GM21619 (cell line): ENCODE data around the gene IQGAP2.
"Not testable (repeated sequence)": the region's sequence is repeated elsewhere in the genome, so short reads cannot be mapped to it uniquely, and the experiment has no call there.

Experiments
- ATAC-seq: cut with Tn5 transposase; IDR thresholded peaks from one replicate; pipeline ENCODE4 v1.9.1; 2021; ENCODE audit not compliant: unreplicated experiment

IQGAP2 gene

GRCh38 chr5:76736679-76737556, 333.8 kb downstream of the IQGAP2 start:
- ATAC-seq, result no peak

DNA sequence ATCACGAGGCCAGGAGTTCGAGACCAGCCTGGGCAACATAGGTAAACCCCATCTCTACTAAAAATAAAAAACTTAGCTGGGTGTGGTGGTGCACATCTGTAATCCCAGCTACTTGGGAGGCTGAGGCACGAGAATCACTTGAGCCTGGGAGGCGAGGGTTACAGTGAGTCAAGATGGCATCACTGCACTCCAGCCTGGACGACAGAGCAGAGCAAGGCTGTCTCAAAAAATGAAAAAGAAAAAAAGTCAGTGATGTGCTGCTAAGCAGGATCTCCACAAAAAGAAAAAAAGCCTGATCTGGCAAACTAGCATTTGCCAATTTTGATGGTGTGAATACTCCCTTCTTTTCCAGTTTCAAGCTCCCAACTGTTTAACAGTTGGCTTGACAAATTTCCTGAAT, 334.8 kb downstream of the IQGAP2 start:
- no peak for ATAC-seq

DNA sequence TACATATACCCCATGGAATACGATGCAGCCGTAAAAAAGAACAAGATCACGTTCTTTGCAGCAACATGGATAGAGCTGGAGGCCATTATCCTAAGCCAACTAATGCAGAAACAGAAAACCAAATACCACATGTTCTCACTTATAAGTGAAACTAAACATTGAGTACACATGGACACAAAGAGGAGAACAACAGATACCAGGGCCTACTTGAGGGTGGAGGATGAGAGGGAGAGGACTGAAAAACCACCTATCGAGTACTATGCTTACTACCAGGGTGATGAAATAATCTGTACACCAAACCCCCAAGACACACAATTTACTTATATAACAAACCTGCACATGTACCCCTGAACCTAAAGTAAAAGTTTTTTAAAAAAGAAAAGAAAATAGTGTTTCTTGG, 338.4 kb downstream of the IQGAP2 start:
- not testable (repeated sequence) for ATAC-seq

- no peak for ATAC-seq
Measured at GRCh38 chr5:76742583-76742982, 339.5 kb downstream of the IQGAP2 start.

DNA sequence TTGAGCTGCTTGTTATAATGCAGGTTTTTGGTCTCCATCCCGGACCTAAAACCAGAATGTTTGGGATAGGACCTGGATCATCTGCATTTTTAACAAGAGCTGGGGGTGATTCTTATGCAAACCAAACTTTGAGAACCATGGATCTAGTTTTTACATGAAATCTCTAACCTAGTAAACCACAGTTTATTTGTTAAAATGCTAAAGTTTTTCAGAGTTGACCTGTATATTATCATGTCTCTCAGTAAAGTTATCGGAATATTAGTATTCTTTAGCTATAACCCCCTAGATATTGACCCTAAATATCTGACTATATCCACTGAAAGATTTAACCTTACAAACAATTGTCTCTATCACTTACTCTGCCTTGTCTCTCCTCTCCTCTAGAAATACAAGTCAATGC, 341.5 kb downstream of the IQGAP2 start:
- no peak for ATAC-seq

DNA sequence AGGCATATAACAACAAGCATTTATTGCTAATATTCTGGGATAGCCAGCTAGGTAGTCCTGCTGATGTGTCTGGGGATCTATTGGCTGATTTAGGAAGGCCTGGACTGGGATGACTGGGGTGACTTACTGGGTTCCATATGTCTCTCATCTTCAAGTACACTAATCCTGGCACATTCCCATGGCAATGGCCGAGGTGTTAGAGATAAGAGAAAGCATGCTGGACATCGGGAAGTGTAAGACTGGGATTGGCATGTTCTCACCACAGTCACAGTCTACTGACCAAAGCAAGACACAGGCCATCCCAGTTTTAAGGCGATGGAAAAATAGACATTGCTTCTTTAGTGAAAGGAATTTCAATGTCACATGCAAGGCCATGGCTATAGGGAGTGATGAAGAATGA, 342.6 kb downstream of the IQGAP2 start:
- ATAC-seq, result no peak

GRCh38 chr5:76746677-76747076, 343.6 kb downstream of the IQGAP2 start:
- ATAC-seq, result no peak

GRCh38 chr5:76747706-76748105, 344.6 kb downstream of the IQGAP2 start:
- no peak for ATAC-seq

- ATAC-seq, result no peak
Measured at GRCh38 chr5:76751291-76751690, 348.2 kb downstream of the IQGAP2 start.

DNA sequence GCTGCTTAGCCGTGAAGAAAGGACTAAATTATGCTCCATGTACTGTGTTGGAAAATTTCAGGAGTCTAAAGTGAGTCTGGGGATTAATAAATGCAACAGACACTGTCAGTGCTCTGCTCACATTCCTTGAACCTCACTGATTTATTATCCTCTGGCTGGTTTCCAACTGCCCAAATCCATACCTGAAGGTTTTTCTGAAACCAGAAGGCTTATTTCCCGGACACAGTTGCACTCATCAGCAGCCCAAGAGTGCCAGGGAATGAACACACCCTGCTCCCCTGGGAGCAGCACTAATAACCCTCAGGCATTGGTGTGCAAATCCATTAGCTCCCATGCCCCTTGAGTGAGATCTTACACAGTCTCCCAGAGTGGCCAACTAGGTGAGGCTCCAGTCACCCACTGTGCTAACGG, 351.6 kb downstream of the IQGAP2 start:
- no peak for ATAC-seq

- ATAC-seq, result no peak
Measured at GRCh38 chr5:76755779-76756637, 352.9 kb downstream of the IQGAP2 start.

DNA sequence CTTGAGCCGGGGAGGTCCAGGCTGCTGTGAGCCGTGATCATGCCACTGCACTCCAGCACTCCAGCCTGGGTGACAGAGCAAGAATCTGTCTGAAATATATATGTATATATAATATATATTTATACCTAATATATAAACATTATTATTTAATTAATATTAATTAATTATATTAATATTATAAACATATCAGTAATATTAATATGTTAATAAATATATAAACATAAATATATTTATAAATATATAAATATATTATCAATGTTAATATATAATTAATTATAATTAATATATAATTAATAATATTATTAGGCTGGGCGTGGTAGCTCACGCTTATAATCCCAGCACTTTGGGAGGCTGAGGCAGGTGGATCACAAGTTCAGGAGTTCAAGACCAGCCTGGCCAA, 354.0 kb downstream of the IQGAP2 start:
- ATAC-seq, result no peak
